ENCODE measurements around the gene FOXA1.

DNA sequence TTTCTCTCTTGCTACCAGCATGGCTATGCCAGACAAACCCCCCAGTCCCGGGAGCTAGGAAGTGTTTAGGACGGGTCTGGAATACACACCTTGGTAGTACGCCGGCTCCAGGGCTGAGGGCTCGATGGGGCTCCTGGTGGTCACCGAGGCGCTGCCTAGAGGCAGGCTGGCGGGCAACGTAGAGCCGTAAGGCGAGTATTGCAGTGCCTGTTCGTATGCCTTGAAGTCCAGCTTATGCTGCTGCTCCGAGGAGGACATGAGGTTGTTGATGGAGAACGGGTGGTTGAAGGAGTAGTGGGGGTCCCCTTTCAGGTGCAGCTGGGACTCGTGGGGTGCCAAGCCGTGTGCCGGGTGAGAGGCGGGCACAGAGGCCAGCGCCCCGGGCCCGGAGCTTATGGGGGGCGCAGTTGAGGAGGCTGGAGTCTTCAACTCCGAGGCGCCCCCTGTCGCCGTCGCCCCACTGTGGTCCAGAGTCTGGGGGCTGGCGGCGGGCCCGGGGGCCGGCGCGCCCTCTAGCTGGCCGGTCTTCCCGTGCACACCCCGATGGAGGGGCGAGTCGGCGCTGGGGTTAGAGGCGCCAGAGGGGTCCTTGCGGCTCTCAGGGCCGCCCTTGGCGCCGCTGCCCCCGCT lies 3.6 kb downstream of the FOXA1 start:
- no peak for TF ChIP-seq SIN3A (IDR thresholded peaks at IDR 0.05; ENCODE audit: borderline replicate concordance, insufficient read depth, low read length)
- TF ChIP-seq, protein P1, sequence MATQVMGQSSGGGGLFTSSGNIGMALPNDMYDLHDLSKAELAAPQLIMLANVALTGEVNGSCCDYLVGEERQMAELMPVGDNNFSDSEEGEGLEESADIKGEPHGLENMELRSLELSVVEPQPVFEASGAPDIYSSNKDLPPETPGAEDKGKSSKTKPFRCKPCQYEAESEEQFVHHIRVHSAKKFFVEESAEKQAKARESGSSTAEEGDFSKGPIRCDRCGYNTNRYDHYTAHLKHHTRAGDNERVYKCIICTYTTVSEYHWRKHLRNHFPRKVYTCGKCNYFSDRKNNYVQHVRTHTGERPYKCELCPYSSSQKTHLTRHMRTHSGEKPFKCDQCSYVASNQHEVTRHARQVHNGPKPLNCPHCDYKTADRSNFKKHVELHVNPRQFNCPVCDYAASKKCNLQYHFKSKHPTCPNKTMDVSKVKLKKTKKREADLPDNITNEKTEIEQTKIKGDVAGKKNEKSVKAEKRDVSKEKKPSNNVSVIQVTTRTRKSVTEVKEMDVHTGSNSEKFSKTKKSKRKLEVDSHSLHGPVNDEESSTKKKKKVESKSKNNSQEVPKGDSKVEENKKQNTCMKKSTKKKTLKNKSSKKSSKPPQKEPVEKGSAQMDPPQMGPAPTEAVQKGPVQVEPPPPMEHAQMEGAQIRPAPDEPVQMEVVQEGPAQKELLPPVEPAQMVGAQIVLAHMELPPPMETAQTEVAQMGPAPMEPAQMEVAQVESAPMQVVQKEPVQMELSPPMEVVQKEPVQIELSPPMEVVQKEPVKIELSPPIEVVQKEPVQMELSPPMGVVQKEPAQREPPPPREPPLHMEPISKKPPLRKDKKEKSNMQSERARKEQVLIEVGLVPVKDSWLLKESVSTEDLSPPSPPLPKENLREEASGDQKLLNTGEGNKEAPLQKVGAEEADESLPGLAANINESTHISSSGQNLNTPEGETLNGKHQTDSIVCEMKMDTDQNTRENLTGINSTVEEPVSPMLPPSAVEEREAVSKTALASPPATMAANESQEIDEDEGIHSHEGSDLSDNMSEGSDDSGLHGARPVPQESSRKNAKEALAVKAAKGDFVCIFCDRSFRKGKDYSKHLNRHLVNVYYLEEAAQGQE (IDR thresholded peaks at IDR 0.05; ENCODE audit: insufficient read depth in 1 of 2, low read depth in 2 of 2, low read length in 2 of 2): no peak
- no peak for TF ChIP-seq FOXP2 (optimal IDR thresholded peaks at IDR 0.05; ENCODE audit: borderline replicate concordance, extremely low read depth, extremely low read length, insufficient read depth)
- no peak for TF ChIP-seq TAF1 (IDR thresholded peaks at IDR 0.05; ENCODE audit: borderline replicate concordance, insufficient read depth, low read length)
- no peak for TF ChIP-seq POLR2AphosphoS5 (IDR thresholded peaks at IDR 0.05; ENCODE audit: low read depth, low read length)
